Neural progenitor cell (in vitro differentiated cells): Measurements from ENCODE around the gene PSMC4.

Experiments
- CTCF ChIP-seq: fragments of 200-600 bp; sonication (generic); IDR thresholded peaks from 2 replicates; pipeline ENCODE4 v1.5.1; 2017; ENCODE audit warnings: antibody characterized with exemption, mild to moderate bottlenecking
- EZH2 ChIP-seq: fragments of 200-600 bp; sonication (generic); IDR thresholded peaks from 2 replicates; pipeline ENCODE4 v1.6.1; 2017; ENCODE audit warnings: antibody characterized with exemption, mild to moderate bottlenecking, moderate library complexity

- no peak for TF ChIP-seq CTCF
- no peak for TF ChIP-seq EZH2
Observed at GRCh38 chr19:39936622-39937021, 34.3 kb upstream of the PSMC4 start.
